MM.1S (cell line): ENCODE measurements around the gene POLR3B.

Experiments
- CTCF ChIP-seq: fragments of 300-600 bp; sonication (generic); IDR thresholded peaks from 2 replicates; pipeline ENCODE4 v1.5.1; 2016; ENCODE audit warnings: antibody characterized with exemption, low read length, mixed read lengths
- EZH2 ChIP-seq: fragments of 300-600 bp; sonication (generic); optimal IDR thresholded peaks from 2 replicates; pipeline ENCODE3; 2017; ENCODE audit warnings: low read depth, mild to moderate bottlenecking, antibody characterized with exemption, low read length, mixed read lengths
- EZH2phosphoT487 ChIP-seq: fragments of 300-600 bp; sonication (generic); IDR thresholded peaks from 2 replicates; pipeline ENCODE4 v1.6.1; 2018; ENCODE audit warnings: antibody characterized with exemption, low read length

- TF ChIP-seq EZH2 = no peak
- TF ChIP-seq CTCF = no peak
- no peak for TF ChIP-seq EZH2phosphoT487
These were observed 70.4 kb downstream of the POLR3B start for GRCh38 chr12:106427917-106428316.
